Measurements from ENCODE around the gene ENTR1. TPM values are rescaled to one million over a fixed set of nuclear protein-coding genes. Genes with fewer than 3 reads are reported as not detected.
A peak's percentile ranks its signal among the peaks of the same experiment; 100 is the strongest.

Gene ENTR1
- total and polyA plus RNA-seq, 2 of the 4 experiments (the other 2 are of a cell fraction) = 14.5 to 37.3 TPM

DNA sequence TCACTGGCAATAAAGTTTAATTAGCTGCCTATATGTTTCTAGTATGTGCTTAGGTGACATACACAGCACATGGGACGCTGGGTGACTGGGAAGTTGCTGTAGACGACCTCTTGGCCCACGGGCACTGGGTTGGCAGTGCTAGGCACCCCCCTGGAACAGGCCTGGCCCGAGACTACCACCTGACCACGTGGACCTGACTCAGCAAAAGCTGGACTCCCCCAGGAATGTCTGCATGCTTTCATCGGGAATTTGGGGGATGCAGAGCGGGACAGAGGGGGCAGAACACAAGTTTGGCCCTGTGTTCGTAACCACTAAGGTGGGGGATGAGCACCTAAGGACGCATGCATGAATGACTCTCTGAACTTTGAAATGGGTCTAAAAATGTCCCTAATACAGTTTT lies 45.8 kb upstream of the ENTR1 start:
- no peak overlapping the region for H3K4ac ChIP-seq (ENCODE audit: low read depth, low read length)
- H4K20me1 ChIP-seq (ENCODE audit: insufficient read depth, low read length) = peaks cover 16% of the 10 kb centered on the region
- H3K36me3 ChIP-seq (ENCODE audit: control insufficient read depth, insufficient read depth, low read length) = peaks cover 77% of the 10 kb centered on the region
- dilution Hi-C loops (cut with HindIII; ENCODE audit: low sequenced_read_pairs, unreplicated experiment) = no loop called here
- BruUV-seq (replicated peaks) = no TSS peak
- H4K5ac ChIP-seq (ENCODE audit: low read depth, low read length) = no peak overlapping the region
- no peak overlapping the region for H3K56ac ChIP-seq (ENCODE audit: extremely low read depth, insufficient read depth, low read length)
- no peak overlapping the region for H2AFZ ChIP-seq (replicated peaks; ENCODE audit: low read length, poor library complexity)
- TF ChIP-seq MAFK (IDR thresholded peaks at IDR 0.05; ENCODE audit: low read depth, low read length) (peak; percentile 72), MXI1 (IDR thresholded peaks at IDR 0.05; ENCODE audit: borderline replicate concordance, low read depth, low read length) (no peak)
- no peak overlapping the region for H2BK15ac ChIP-seq (ENCODE audit: low read depth, low read length)
- intact Hi-C loops (cut with micrococcal nuclease) = no loop called here
- H3K9ac ChIP-seq (ENCODE audit: low read depth, low read length) = no peak overlapping the region
- H3K4me2 ChIP-seq (ENCODE audit: low read depth, low read length) = no peak overlapping the region
- no peak overlapping the region for H3K18ac ChIP-seq (ENCODE audit: low read depth, low read length)
- no peaks in the 10 kb centered on the region for H3K9me1 ChIP-seq (ENCODE audit: insufficient read depth, low read length)
- no peak overlapping the region for H3K4me3 ChIP-seq (ENCODE audit: insufficient read depth, low read depth, low read length)
- no peak for ATAC-seq (ENCODE audit: low read depth)
- POLR2A ChIA-PET (ENCODE audit: unreplicated experiment) = no interaction called here
- no peak overlapping the region for H3K27ac ChIP-seq (ENCODE audit: insufficient read depth, low read length)
- no peaks in the 10 kb centered on the region for H3K27me3 ChIP-seq (ENCODE audit: control insufficient read depth, insufficient read depth, low read length)
- no peak overlapping the region for H2BK5ac ChIP-seq (ENCODE audit: low read depth, low read length, poor library complexity, severe bottlenecking)
- no peak overlapping the region for H4K91ac ChIP-seq (ENCODE audit: insufficient read depth, low read depth, low read length)
- H2AK9ac ChIP-seq (replicated peaks; ENCODE audit: low read depth, low read length, poor library complexity) = no peak overlapping the region
- no peaks in the 10 kb centered on the region for H3K4me1 ChIP-seq (ENCODE audit: control insufficient read depth, insufficient read depth, low read length)
- H4K8ac ChIP-seq (ENCODE audit: low read depth in 2 of 2, low read length in 2 of 2) = no peak overlapping the region
- H3K14ac ChIP-seq (replicated peaks; ENCODE audit: low read depth, low read length) = no peak overlapping the region
- no peak overlapping the region for H2AK5ac ChIP-seq (ENCODE audit: low read depth, low read length)
- DNase-seq = no peak
- H3K79me1 ChIP-seq (ENCODE audit: low read depth in 1 of 2, low read length in 2 of 2) = peaks cover 6 to 20% of the 10 kb centered on the region in 2 experiments; a peak in 3 of 4 replicates
- no peak overlapping the region for H3K23ac ChIP-seq (ENCODE audit: low read depth, low read length)
- in situ Hi-C loops (cut with MboI; ENCODE audit: low sequenced_read_pairs) = no loop called here
- H2BK120ac ChIP-seq (ENCODE audit: low read depth, low read length) = no peak overlapping the region
- no peaks in the 10 kb centered on the region for H3K9me3 ChIP-seq (ENCODE audit: control insufficient read depth, insufficient read depth, low read length)
- no peak overlapping the region for H2BK20ac ChIP-seq (ENCODE audit: low read depth, low read length)
- 93% methylated on average over 9 of the region's 9 CpGs; no CpG with 5 or more reads in 1 of the 2 experiments for WGBS, 2 experiments (ENCODE audit: extremely low coverage in 2 of 2, insufficient read length in 1 of 2)
- CTCF ChIA-PET = no interaction called here

All from IMR-90 (cell line).